Mesenchymal stem cell (in vitro differentiated cells and primary cell): ENCODE results near the gene DGKE. TPM values are rescaled to one million over a fixed set of nuclear protein-coding genes. Genes with fewer than 3 reads are reported as not detected.

Experiments
- DNase-seq: peaks from one replicate; pipeline ENCODE4 v3.0.0-alpha.2; 2013
- H2AFZ ChIP-seq: one replicate; pipeline ENCODE4 v1.6.1; 2013; ENCODE audit warnings: low read depth, mild to moderate bottlenecking, control low read depth, inconsistent platforms, low read length, moderate library complexity
- H2AK5ac ChIP-seq: 2 replicates; pipeline ENCODE4 v1.6.1; 2013; ENCODE audit warnings: low read length, moderate library complexity, mild to moderate bottlenecking, inconsistent platforms; ENCODE audit not compliant: severe bottlenecking
- H2BK120ac ChIP-seq: one replicate; pipeline ENCODE4 v1.6.1; 2013; ENCODE audit warnings: low read depth, mild to moderate bottlenecking, inconsistent platforms, low read length, moderate library complexity
- H2BK12ac ChIP-seq, 2 experiments: one replicate each; pipeline ENCODE4 v1.6.1; 2013; ENCODE audit warnings: inconsistent platforms in 2 of 2, low read length in 2 of 2, mild to moderate bottlenecking in 2 of 2, moderate library complexity in 2 of 2, control low read depth in 1 of 2
- H2BK15ac ChIP-seq: one replicate; pipeline ENCODE4 v1.6.1; 2013; ENCODE audit warnings: mild to moderate bottlenecking, low read depth, inconsistent platforms; ENCODE audit not compliant: poor library complexity, severe bottlenecking
- H2BK5ac ChIP-seq: 2 replicates; pipeline ENCODE4 v1.6.1; 2013; ENCODE audit warnings: low read depth, mild to moderate bottlenecking, low read length, control low read depth, inconsistent platforms; ENCODE audit not compliant: poor library complexity, severe bottlenecking
- H3K14ac ChIP-seq, 2 experiments: one replicate each; pipeline ENCODE4 v1.6.1; 2013; ENCODE audit warnings: inconsistent platforms in 2 of 2, low read length in 2 of 2, control low read depth in 1 of 2, mild to moderate bottlenecking in 1 of 2, moderate library complexity in 1 of 2
- H3K18ac ChIP-seq, 2 experiments: one replicate each; pipeline ENCODE4 v1.6.1; 2013; ENCODE audit warnings: inconsistent platforms in 2 of 2, low read length in 2 of 2, control low read depth in 1 of 2, low read depth in 1 of 2, mild to moderate bottlenecking in 1 of 2
- H3K23ac ChIP-seq, 2 experiments: one replicate each; pipeline ENCODE4 v1.6.1; 2013; ENCODE audit warnings: inconsistent platforms in 2 of 2, low read length in 2 of 2, mild to moderate bottlenecking in 2 of 2, moderate library complexity in 2 of 2, control low read depth in 1 of 2
- H3K27ac ChIP-seq: 2 replicates; pipeline ENCODE4 v1.5.1; 2013; ENCODE audit warnings: mild to moderate bottlenecking, moderate library complexity, low read length, control low read depth, inconsistent platforms; ENCODE audit not compliant: poor library complexity, severe bottlenecking
- H3K27me3 ChIP-seq, 2 experiments: 2 replicates each; pipeline versions ENCODE4 v1.6.1 to v1.7.0; 2013; ENCODE audit warnings: low read length in 2 of 2, mild to moderate bottlenecking in 2 of 2, moderate library complexity in 2 of 2, control low read depth in 1 of 2, inconsistent platforms in 1 of 2; ENCODE audit not compliant: control insufficient read depth in 1 of 2, insufficient read depth in 1 of 2
- H3K36me3 ChIP-seq, 2 experiments: 2 replicates each; pipeline versions ENCODE4 v1.6.1 to v1.7.0; 2013; ENCODE audit warnings: low read length in 2 of 2, control low read depth in 1 of 2, inconsistent platforms in 1 of 2, low read depth in 1 of 2, mild to moderate bottlenecking in 1 of 2; ENCODE audit not compliant: insufficient read depth in 2 of 2, control insufficient read depth in 1 of 2
- H3K4ac ChIP-seq, 2 experiments: one replicate each; pipeline ENCODE4 v1.6.1; 2013; ENCODE audit warnings: inconsistent platforms in 2 of 2, low read length in 2 of 2, mild to moderate bottlenecking in 2 of 2, moderate library complexity in 2 of 2, control low read depth in 1 of 2, low read depth in 1 of 2
- H3K4me1 ChIP-seq: 2 replicates; pipeline ENCODE4 v1.6.1; 2013; ENCODE audit warnings: low read depth, low read length, control low read depth; ENCODE audit not compliant: control insufficient read depth, insufficient read depth
- H3K4me2 ChIP-seq: 2 replicates; pipeline ENCODE4 v1.6.1; 2013; ENCODE audit warnings: low read length, mild to moderate bottlenecking, inconsistent platforms; ENCODE audit not compliant: poor library complexity, severe bottlenecking
- H3K4me3 ChIP-seq, 2 experiments: 2 replicates each; pipeline versions ENCODE4 v1.5.1 to v1.7.0; 2013; ENCODE audit warnings: low read length in 2 of 2, mild to moderate bottlenecking in 2 of 2, control low read depth in 1 of 2, low read depth in 1 of 2; ENCODE audit not compliant: insufficient read depth in 1 of 2
- H3K79me1 ChIP-seq: replicated peaks from 2 replicates; pipeline ENCODE4 v1.6.1; 2013; ENCODE audit warnings: mild to moderate bottlenecking, control low read depth, low read length, inconsistent platforms; ENCODE audit not compliant: poor library complexity, severe bottlenecking
- H3K9ac ChIP-seq: 2 replicates; pipeline ENCODE4 v1.7.0; 2013; ENCODE audit warnings: mild to moderate bottlenecking, low read length, moderate library complexity
- H3K9me3 ChIP-seq: 2 replicates; pipeline ENCODE4 v1.7.0; 2013; ENCODE audit warnings: mild to moderate bottlenecking, low read length; ENCODE audit not compliant: control insufficient read depth
- H4K8ac ChIP-seq: one replicate; pipeline ENCODE4 v1.6.1; 2013; ENCODE audit warnings: inconsistent platforms, mild to moderate bottlenecking, low read length, moderate library complexity
- H4K91ac ChIP-seq: one replicate; pipeline ENCODE4 v1.6.1; 2013; ENCODE audit warnings: mild to moderate bottlenecking, low read length, inconsistent platforms
- WGBS: methylation state at CpG from one replicate; pipeline ENCODE4 v1.1.7; 2013; ENCODE audit warnings: mixed read lengths; 5-methylcytosine and 5-hydroxymethylcytosine counted together
- polyA plus RNA-seq, 2 experiments: library from polyadenylated mRNA; stranded (reverse); fragments of 200-250 nt; gene quantifications; one replicate each; pipeline ENCODE4 v1.2.3, GENCODE V29; 2013

The DGKE gene
- polyA plus RNA-seq (2013, experiment 1 of 2): 4.3 TPM
- 4.3 TPM for polyA plus RNA-seq (2013, experiment 2 of 2)

DNA sequence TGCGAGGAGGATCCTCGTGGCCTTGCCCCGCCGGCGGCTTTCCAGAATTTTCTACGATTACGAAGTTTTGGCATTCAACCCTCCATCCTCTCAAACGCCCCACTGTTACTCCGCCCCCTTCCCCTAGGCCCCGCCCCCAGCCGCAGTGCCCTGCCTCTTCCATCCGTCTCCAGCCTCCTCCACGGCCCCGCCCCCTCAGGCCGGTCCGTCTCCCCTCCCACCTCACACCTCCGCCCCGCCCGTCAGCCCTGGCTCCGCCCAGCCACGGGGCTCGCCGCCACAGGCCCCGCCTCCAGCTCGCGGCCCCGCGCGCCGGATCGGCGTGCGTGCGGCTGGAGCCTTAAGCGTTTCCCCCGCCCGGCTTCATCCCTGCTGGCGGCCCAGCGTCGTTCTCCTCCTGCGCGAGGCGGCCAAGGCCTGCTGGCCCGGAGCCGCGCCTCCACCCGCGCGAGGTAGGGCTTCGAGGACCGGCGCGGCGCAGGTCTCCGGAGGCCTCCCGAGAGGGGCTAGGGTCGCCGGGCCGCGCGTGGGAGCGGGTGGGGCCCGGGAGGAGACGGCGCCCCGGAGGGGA, at the start of gene DGKE, which contains the start of gene C17orf67:
DGKE (plus strand) TSS at position 343 of the 571 bp plus-strand sequence. CDS start 645 bp downstream, outside the sequence.
C17orf67 (minus strand) TSS at position 112 of the 571 bp plus-strand sequence. CDS start 18,110 bp downstream, outside the sequence.
- Histone ChIP-seq H3K4me1 (peaks cover 25% of the 10 kb centered on the region), H3K18ac (peak within 1 kb of the TSS; percentile 88 to 98), H3K23ac (peak within 1 kb of the TSS in 1 of 2 experiments; percentile 91), H3K27me3 (no peaks in the 10 kb centered on the region), H3K4ac (peak within 1 kb of the TSS; percentile 69 to 82), H3K4me2 (peak within 1 kb of the TSS; percentile 89), H3K79me1 (peaks cover 20% of the 10 kb centered on the region), H2BK120ac (peak within 1 kb of the TSS; percentile 73), H4K91ac (peak within 1 kb of the TSS; percentile 91), H3K36me3 (no peaks in the 10 kb centered on the region), H3K4me3 (peak within 1 kb of the TSS; percentile 80 to 88), H2BK12ac (peak within 1 kb of the TSS; percentile 65 to 81), H2AFZ (peak within 1 kb of the TSS; percentile 89), H2AK5ac (no peak within 1 kb of the TSS), H3K27ac (peak within 1 kb of the TSS; percentile 82), H2BK15ac (peak within 1 kb of the TSS; percentile 95), H3K9ac (peak within 1 kb of the TSS; percentile 86), H2BK5ac (peak within 1 kb of the TSS; percentile 80), H4K8ac (peak within 1 kb of the TSS; percentile 70), H3K14ac (peak within 1 kb of the TSS; percentile 59 to 91), H3K9me3 (no peaks in the 10 kb centered on the region)
- under 1% methylated on average over 66 of the region's 66 CpGs for WGBS
- DNase-seq: peak; percentile 96

DNA sequence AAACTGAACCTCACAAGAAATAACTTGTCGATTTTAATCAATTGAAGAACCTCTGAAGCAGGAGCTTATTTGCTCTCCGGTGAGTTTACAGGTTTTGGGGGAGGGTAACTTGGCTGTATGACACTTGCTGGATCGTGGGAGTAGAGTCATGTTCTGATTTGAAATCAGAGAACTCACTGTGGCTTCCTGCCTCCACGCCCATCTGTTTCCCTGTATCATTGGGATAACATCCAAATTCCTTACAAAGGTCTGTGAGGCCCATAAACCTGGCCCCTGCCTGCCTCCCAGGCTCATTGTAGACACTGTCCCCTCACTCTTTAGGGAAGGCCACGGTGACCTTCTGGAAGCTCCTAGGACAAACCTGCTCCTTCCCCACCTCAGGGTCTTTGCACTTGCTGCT, 48.5 kb upstream of the DGKE start:
- Histone ChIP-seq H2BK12ac (peak overlapping the region; percentile 75 to 97), H2BK5ac (no peak overlapping the region), H3K9ac (no peak overlapping the region), H3K14ac (no peak overlapping the region), H4K8ac (peak overlapping the region; percentile 35), H4K91ac (peak overlapping the region; percentile 90), H3K27ac (no peak overlapping the region), H3K4me1 (peaks cover 10% of the 10 kb centered on the region), H3K23ac (no peak overlapping the region), H2AFZ (no peak overlapping the region), H3K18ac (peak overlapping the region in 1 of 2 experiments; percentile 89), H3K4ac (peak overlapping the region in 1 of 2 experiments; percentile 69), H3K4me2 (no peak overlapping the region), H3K9me3 (no peaks in the 10 kb centered on the region), H2BK120ac (peak overlapping the region; percentile 64), H3K27me3 (peaks cover 0 to 20% of the 10 kb centered on the region in 2 experiments), H3K4me3 (no peak overlapping the region), H3K79me1 (no peaks in the 10 kb centered on the region), H2BK15ac (peak overlapping the region; percentile 76), H2AK5ac (peak overlapping the region; percentile 70), H3K36me3 (no peaks in the 10 kb centered on the region)
- no peak for DNase-seq
- 73% methylated on average over 5 of the region's 5 CpGs for WGBS

DNA sequence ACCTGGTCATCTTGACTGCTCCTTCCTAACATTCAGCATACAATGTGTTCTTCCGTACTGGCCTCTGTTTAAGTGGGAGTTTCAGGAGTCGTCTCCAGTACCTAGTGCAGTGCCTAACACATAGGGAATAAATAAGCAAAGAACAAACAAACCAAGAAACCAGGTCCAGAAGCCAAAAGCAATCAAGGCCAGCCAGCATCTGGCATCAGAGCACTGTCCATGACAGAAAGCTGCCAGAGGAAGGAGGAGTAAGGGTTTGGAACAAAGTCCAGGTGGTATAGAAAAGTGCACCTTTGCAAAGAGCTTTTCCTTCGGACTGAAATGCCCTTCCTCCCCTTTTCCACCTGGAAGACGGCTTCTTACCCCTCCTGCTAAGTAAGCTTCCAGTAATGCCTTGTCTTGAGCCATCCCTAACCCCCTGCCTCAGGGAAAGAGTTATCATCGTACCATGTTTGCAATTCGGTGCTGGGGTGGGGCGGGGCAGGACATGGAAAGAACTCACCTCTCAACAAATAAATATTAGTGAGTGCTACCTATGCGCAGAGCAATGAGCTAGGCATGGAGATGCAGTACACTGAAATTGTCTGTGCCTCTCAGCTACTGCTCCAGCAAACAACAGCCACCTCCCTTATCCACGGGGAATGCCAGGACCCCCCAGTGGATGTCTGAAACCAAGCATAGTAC, 47.8 kb upstream of the DGKE start:
- H3K4me3 ChIP-seq: no peak overlapping the region
- H3K23ac ChIP-seq: no peak overlapping the region
- peak overlapping the region; percentile 35 to 71 for H3K4ac ChIP-seq

DNA sequence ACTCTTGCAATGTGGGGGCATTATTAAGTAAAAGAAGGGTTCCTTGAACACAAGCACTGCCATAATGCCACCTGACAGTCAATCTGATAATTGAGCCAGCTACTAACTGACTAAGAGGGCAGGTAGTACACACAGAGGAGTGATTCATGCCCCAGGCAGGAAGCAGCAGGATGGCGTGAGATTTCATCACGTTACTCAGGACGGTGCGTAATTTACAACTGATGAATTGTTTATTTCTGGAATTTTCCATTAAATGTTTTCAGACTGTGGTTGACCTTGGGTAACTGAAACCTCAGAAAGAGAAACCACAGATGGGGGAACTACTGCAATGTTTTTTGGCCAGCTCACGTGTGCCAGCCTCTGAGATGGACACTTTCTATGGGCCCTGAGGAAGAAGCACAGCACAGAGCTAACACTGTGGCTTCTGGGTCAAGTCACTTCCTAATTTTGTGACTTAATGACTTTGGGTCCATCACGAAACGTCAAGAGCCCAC, 46.9 kb upstream of the DGKE start:
- Histone ChIP-seq H3K27me3 (peaks cover 0 to 4% of the 10 kb centered on the region in 2 experiments), H3K36me3 (no peaks in the 10 kb centered on the region), H3K79me1 (no peaks in the 10 kb centered on the region), H3K27ac (peak overlapping the region; percentile 15), H3K4ac (no peak overlapping the region), H3K4me3 (no peak overlapping the region), H2AFZ (no peak overlapping the region), H3K14ac (no peak overlapping the region), H3K18ac (peak overlapping the region in 1 of 2 experiments; percentile 24), H2BK15ac (no peak overlapping the region), H2BK120ac (no peak overlapping the region), H2BK12ac (no peak overlapping the region), H3K23ac (no peak overlapping the region), H4K91ac (no peak overlapping the region), H3K9me3 (no peaks in the 10 kb centered on the region), H3K4me1 (peaks cover 8% of the 10 kb centered on the region), H4K8ac (no peak overlapping the region), H2BK5ac (no peak overlapping the region), H2AK5ac (no peak overlapping the region), H3K4me2 (no peak overlapping the region), H3K9ac (no peak overlapping the region)
- WGBS: 0% methylated on average over 5 of the region's 7 CpGs
- DNase-seq: peak; percentile 98

More for the DNA sequence above, 47.8 kb upstream of the DGKE start:
- Histone ChIP-seq H2AFZ (no peak overlapping the region), H3K18ac (peak overlapping the region; percentile 89 to 96), H3K9ac (no peak overlapping the region), H3K4me2 (no peak overlapping the region), H2BK5ac (peak overlapping the region; percentile 71), H4K91ac (peak overlapping the region; percentile 79), H4K8ac (peak overlapping the region; percentile 67), H3K4me1 (peaks cover 8% of the 10 kb centered on the region), H3K27ac (peak overlapping the region; percentile 15), H2BK12ac (peak overlapping the region; percentile 75 to 97), H3K27me3 (peaks cover 0 to 13% of the 10 kb centered on the region in 2 experiments), H2BK15ac (peak overlapping the region; percentile 76), H2BK120ac (peak overlapping the region; percentile 64), H3K79me1 (no peaks in the 10 kb centered on the region), H3K14ac (peak overlapping the region in 1 of 2 experiments; percentile 68), H2AK5ac (peak overlapping the region; percentile 72), H3K36me3 (no peaks in the 10 kb centered on the region), H3K9me3 (no peaks in the 10 kb centered on the region)
- no peak for DNase-seq
- 94% methylated on average over 8 of the region's 9 CpGs for WGBS
